K562 (cell line): ENCODE results near the gene KNOP1. TPM values are rescaled to one million over a fixed set of nuclear protein-coding genes. Genes with fewer than 3 reads are reported as not detected.
A peak's percentile ranks its signal among the peaks of the same experiment; 100 is the strongest.

Source experiments
- ATAC-seq: fragments of 200-7000 bp; cut with Tn5 transposase; 3 replicates; pipeline ENCODE4 v1.9.1; 2020; ENCODE audit warnings: moderate library complexity
- BruUV-seq: library from RNA; stranded (reverse); fragments of 400-500 nt; replicated peaks from 2 replicates; lab custom pipeline; 2021; lab: Mats Ljungman, UMichigan
- CTCF ChIA-PET: fragments of 300-600 bp; formaldehyde crosslinking; extraction: SDS; loops from one replicate; lab custom pipeline; 2021; ENCODE audit warnings: low intra/inter-chr PET ratio; lab: Yijun Ruan, JAX
- POLR2A ChIA-PET: fragments of 300-600, 350-650 bp; sonication (Branson Sonifier 250); formaldehyde crosslinking; extraction: SDS; loops from one replicate; lab custom pipeline; 2021; ENCODE audit warnings: antibody characterized with exemption, inconsistent platforms; lab: Yijun Ruan, JAX
- DNase-seq, 4 experiments: peaks; one replicate each; pipeline versions ENCODE4 v3.0.0 to v3.0.0-alpha.2; 2011 to 2018; ENCODE audit warnings: low spot score in 3 of 4, mixed read lengths in 3 of 4; ENCODE audit errors: extremely low read depth in 1 of 4
- FAIRE-seq: peaks from 2 replicates; lab custom pipeline; 2011; peaks lifted over from hg19 to GRCh38; lab: Jason Lieb, UNC
- H2AFZ ChIP-seq: 2 replicates; pipeline ENCODE4 v1.6.0; 2011; ENCODE audit warnings: low read depth, low read length, control low read depth, inconsistent platforms
- H3K27ac ChIP-seq: fragments of 200-600 bp; 3 replicates; pipeline ENCODE4 v1.8.0; 2011; ENCODE audit warnings: low read depth, mild to moderate bottlenecking, control low read depth, inconsistent platforms, low read length, moderate library complexity, mixed read lengths; ENCODE audit errors: extremely low read depth
- H3K27me3 ChIP-seq, 2 experiments: fragments of 300-600 bp in 1 of 2; 2 replicates in 1 of 2; 3 replicates in 1 of 2; pipeline versions ENCODE4 v1.6.0 to v1.8.0; 2011; ENCODE audit warnings: inconsistent platforms in 2 of 2, low read length in 2 of 2, mild to moderate bottlenecking in 1 of 2, mixed read lengths in 1 of 2, moderate library complexity in 1 of 2; ENCODE audit not compliant: control insufficient read depth in 2 of 2, insufficient read depth in 2 of 2
- H3K36me3 ChIP-seq: fragments of 300-600 bp; 3 replicates; pipeline ENCODE4 v1.8.0; 2011; ENCODE audit warnings: mild to moderate bottlenecking, low read length, inconsistent platforms; ENCODE audit not compliant: control insufficient read depth, insufficient read depth
- H3K4me1 ChIP-seq, 2 experiments: fragments of 200-600 bp in 1 of 2; replicated peaks in 1 of 2; 2 replicates in 1 of 2; 3 replicates in 1 of 2; pipeline versions ENCODE4 v1.5.1 to v1.8.0; 2011; ENCODE audit warnings: inconsistent platforms in 2 of 2, low read length in 2 of 2, mild to moderate bottlenecking in 1 of 2, mixed read lengths in 1 of 2, moderate library complexity in 1 of 2; ENCODE audit not compliant: control insufficient read depth in 2 of 2, insufficient read depth in 2 of 2
- H3K4me2 ChIP-seq: 2 replicates; pipeline ENCODE4 v1.6.1; 2011; ENCODE audit warnings: low read length, control low read depth, inconsistent platforms, mixed read lengths; ENCODE audit not compliant: insufficient read depth
- H3K4me3 ChIP-seq: fragments of 200-600 bp; sonication (generic), shearing (Covaris generic); 2 replicates; pipeline ENCODE4 v1.5.1; 2016; ENCODE audit warnings: control low read depth, inconsistent platforms
- H3K79me2 ChIP-seq: fragments of 200-600 bp; 3 replicates; pipeline ENCODE4 v1.8.0; 2011; ENCODE audit warnings: low read length, inconsistent platforms; ENCODE audit not compliant: control insufficient read depth, insufficient read depth
- H3K9ac ChIP-seq, 2 experiments: 2 replicates each; pipeline versions ENCODE4 v1.6.0 to v1.6.1; 2011; ENCODE audit warnings: low read depth in 2 of 2, low read length in 2 of 2, control low read depth in 1 of 2, inconsistent platforms in 1 of 2, mild to moderate bottlenecking in 1 of 2, mixed read lengths in 1 of 2; ENCODE audit not compliant: insufficient read depth in 1 of 2
- H3K9me1 ChIP-seq: one replicate; pipeline ENCODE4 v1.6.0; 2011; ENCODE audit warnings: inconsistent platforms, mild to moderate bottlenecking, low read length, moderate library complexity; ENCODE audit not compliant: control insufficient read depth, insufficient read depth
- H3K9me3 ChIP-seq: replicated peaks from 2 replicates; pipeline ENCODE4 v1.5.1; 2011; ENCODE audit warnings: low read depth, low read length, inconsistent platforms; ENCODE audit not compliant: control insufficient read depth, insufficient read depth
- H4K20me1 ChIP-seq: replicated peaks from 2 replicates; pipeline ENCODE4 v1.6.1; 2011; ENCODE audit warnings: low read length, inconsistent platforms, mixed read lengths; ENCODE audit not compliant: control insufficient read depth, insufficient read depth
- ARID4B ChIP-seq: sonication (generic); formaldehyde crosslinking; IDR thresholded peaks from 2 replicates; pipeline ENCODE4 v1.8.0; 2022; ENCODE audit warnings: mild to moderate bottlenecking, missing genetic modification reagents
- ASH1L ChIP-seq: fragments of 450-650 bp; IDR thresholded peaks from 2 replicates; pipeline ENCODE4 v1.6.1; 2018; ENCODE audit warnings: borderline replicate concordance, mild to moderate bottlenecking, low read depth; ENCODE audit not compliant: partially characterized antibody
- FOXK2 ChIP-seq, 2 experiments: fragments of 450-650 bp; IDR thresholded peaks in 1 of 2; conservative IDR thresholded peaks in 1 of 2; 2 replicates each; pipeline ENCODE4 v1.6.1; 2016; ENCODE audit warnings: low read depth in 2 of 2, mild to moderate bottlenecking in 1 of 2
- HDAC1 ChIP-seq, 2 experiments: fragments of 450-650 bp; IDR thresholded peaks; 2 replicates each; pipeline ENCODE4 v1.6.1; 2016 to 2017; ENCODE audit warnings: inconsistent platforms in 1 of 2, mild to moderate bottlenecking in 1 of 2, moderate library complexity in 1 of 2
- MED1 ChIP-seq: sonication (generic); formaldehyde crosslinking; IDR thresholded peaks from 2 replicates; pipeline ENCODE4 v1.8.1; 2023; ENCODE audit warnings: missing genetic modification reagents, borderline replicate concordance
- RBFOX2 ChIP-seq: fragments of 200-400 bp; formaldehyde crosslinking; IDR thresholded peaks from 2 replicates; pipeline ENCODE4 v1.6.1; 2017; ENCODE audit warnings: low read depth, mild to moderate bottlenecking, low read length, moderate library complexity
- SMARCB1 ChIP-seq: IDR thresholded peaks from 2 replicates; pipeline ENCODE4 v1.6.1; 2011; ENCODE audit warnings: improper control_type of control experiment, low read depth; ENCODE audit not compliant: insufficient read length
- TEAD1 ChIP-seq, 2 experiments: fragments of 450-650 bp in 1 of 2; sonication (generic) in 1 of 2; formaldehyde crosslinking; IDR thresholded peaks; 2 replicates each; pipeline versions ENCODE4 v1.4.0 to v1.8.0; 2020 to 2022; ENCODE audit warnings: mild to moderate bottlenecking in 2 of 2, missing genetic modification reagents in 1 of 2
- TRIM25 ChIP-seq: fragments of 450-650 bp; IDR thresholded peaks from 2 replicates; pipeline ENCODE4 v1.7.0; 2016; ENCODE audit warnings: borderline replicate concordance
- ZBTB9 ChIP-seq: fragments of 450-650 bp; formaldehyde crosslinking; IDR thresholded peaks from 2 replicates; pipeline ENCODE4 v1.4.0; 2020; ENCODE audit warnings: mild to moderate bottlenecking, moderate library complexity
- ZC3H11A ChIP-seq: IDR thresholded peaks from 2 replicates; pipeline ENCODE4 v1.6.1; 2012; ENCODE audit warnings: low read depth, low read length, improper control_type of control experiment
- WGBS: fragments of 100-300 bp; shearing (Covaris generic); methylation state at CpG from one replicate; pipeline ENCODE4 v1.1.6; 2016; ENCODE audit warnings: low coverage, mixed read lengths; ENCODE audit not compliant: insufficient coverage; ENCODE audit errors: missing lambda C conversion rate; 5-methylcytosine and 5-hydroxymethylcytosine counted together
- in situ Hi-C: fragments of 300-500 bp; cut with MboI; formaldehyde crosslinking; loops from 4 replicates; pipeline ENCODE4 v1.15.0; 2018; ENCODE audit warnings: inconsistent platforms, mixed read lengths
- intact Hi-C: fragments of 100-400 bp; cut with micrococcal nuclease; formaldehyde crosslinking; loops from 2 replicates; pipeline ENCODE4 v1.14.2; 2022
- polyA plus RNA-seq, 8 experiments: library from polyadenylated mRNA; depleted of rRNA in 4 of 8; stranded (reverse) in 5 of 8; unstranded in 3 of 8; fragments of >200 nt; fragmentation: Nextera tagmentation in 2 of 8; fragmentation: Illumina TruSeq in 1 of 8; extraction: Ambion mirVana in 2 of 8; extraction: Trizol in 1 of 8; gene quantifications; 2 replicates each; pipeline versions ENCODE4 v1.2.1 to v1.2.3, GENCODE V29; 2011 to 2014; ENCODE audit warnings: inconsistent platforms in 1 of 8, missing spikeins in 1 of 8
- total RNA-seq, 7 experiments: library from RNA; depleted of rRNA in 6 of 7; stranded (reverse); fragments of >200 nt in 6 of 7; fragmentation: Illumina TruSeq in 2 of 7; extraction: Trizol in 2 of 7; gene quantifications; 2 replicates each; pipeline versions ENCODE4 v1.2.1 to v1.2.3, GENCODE V29; 2011 to 2021; ENCODE audit warnings: low replicate concordance in 1 of 7

KNOP1 gene
- total and polyA plus RNA-seq, 9 of the 15 experiments (the other 6 are each of a cell fraction or from before 2014, with no cell fraction given): 22.4 to 57.6 (median 39.3) TPM

DNA sequence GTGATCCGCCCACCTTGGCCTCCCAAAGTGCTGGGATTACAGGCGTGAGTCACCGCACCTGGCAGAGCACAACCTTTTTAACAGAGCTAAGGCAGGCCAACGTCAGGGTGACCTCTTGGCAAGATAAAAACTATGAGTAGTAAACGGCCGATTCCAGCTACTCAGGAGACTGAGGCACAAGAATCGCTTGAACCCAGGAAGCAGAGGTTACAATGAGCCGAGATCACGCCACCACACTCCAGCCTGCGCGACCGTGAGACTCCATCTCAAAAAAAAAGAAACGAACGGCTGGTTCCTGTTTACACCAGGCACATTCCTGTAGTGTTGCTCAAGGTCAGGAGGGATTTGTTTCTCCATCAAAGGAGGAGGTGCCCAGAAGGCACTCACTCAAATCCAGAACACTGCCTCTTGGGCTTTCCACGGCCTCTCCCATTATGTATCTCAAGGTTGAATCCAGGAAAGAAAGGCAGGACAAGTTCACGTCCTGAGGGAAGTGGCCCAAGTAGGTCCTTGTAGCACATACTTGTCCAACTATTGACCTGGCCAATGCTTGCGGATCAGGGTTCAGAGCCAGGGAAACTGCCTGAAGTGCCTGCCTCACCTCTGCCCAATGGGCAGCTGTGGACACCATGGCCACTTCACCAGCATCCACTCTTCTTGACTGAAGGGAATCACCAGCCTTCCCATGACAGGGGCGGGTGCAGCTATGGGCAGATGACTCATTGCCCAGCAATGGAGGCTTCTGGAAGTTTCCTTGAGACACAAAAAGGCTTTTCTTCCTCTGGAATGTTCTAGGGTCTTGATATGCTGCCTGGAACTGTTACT is 13.5 kb downstream of the KNOP1 start (continued):
- TF ChIP-seq ASH1L: no peak
- TF ChIP-seq FOXK2 (conservative IDR thresholded peaks at IDR 0.05 in 1 of 2, IDR thresholded peaks at IDR 0.05 in 1 of 2; ENCODE audit: low read depth in 2 of 2): no peak
- no peak for TF ChIP-seq SMARCB1
- TF ChIP-seq HDAC1 (IDR thresholded peaks at IDR 0.05): no peak
- no peak for TF ChIP-seq TRIM25
- TF ChIP-seq RBFOX2: no peak
- TF ChIP-seq, all 486 proteins: peak for 0

DNA sequence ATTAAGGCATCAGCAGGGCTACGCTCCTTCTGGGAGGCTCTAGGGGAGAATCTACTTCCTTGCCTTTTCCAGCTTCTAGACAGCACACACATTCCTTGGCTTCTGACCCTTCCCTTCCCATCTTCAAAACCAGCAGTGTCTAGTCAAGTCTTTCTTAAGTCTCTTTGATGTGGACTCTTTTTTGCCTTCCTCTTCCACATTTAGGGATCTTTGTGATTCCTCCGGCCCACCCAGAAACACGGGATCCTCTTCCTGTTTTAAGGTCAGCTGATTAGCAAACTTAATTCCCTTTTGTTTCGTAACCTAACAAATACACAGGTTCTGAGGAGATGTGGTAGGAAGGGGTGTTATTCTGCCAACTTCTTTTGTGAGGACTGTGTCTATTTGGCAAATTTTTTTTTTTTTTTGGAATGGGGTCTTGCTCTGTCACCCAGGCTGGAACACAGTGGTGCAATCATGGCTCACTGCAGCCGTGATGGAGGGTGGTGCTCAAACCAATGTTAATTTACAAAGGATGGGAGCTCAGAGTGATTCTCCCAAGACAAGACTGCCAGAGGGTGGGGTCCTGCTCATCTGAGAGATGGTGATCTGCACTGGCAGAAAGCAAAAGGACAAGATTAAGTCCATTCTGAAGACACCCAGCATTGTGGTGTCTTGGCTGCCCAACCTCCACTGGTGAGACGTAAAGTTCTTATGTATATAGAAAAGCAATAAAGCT is 14.7 kb downstream of the KNOP1 start:
- intact Hi-C loops: no loop called here
- H3K9ac ChIP-seq: no peak overlapping the region
- 92% methylated on average over 6 of the region's 6 CpGs for WGBS
- H2AFZ ChIP-seq: no peak overlapping the region
- H3K4me2 ChIP-seq: no peak overlapping the region
- H3K9me3 ChIP-seq: no peaks in the 10 kb centered on the region
- no peak for ATAC-seq
- peak; percentile 19 for FAIRE-seq
- H3K4me1 ChIP-seq: peaks cover 4 to 11% of the 10 kb centered on the region in 2 experiments; a peak in 4 of 5 replicates
- POLR2A ChIA-PET: interaction anchor here (0.5 to 1.3 kb wide), 2 partner anchors 9 to 217 kb away, joined by 3 read pairs; no protein-coding TSS in a partner anchor
- no peak for DNase-seq
- H3K36me3 ChIP-seq: peaks cover 89% of the 10 kb centered on the region
- no peak overlapping the region for H3K27ac ChIP-seq
- CTCF ChIA-PET: no interaction called here
- peaks cover 5% of the 10 kb centered on the region for H3K79me2 ChIP-seq
- no peak overlapping the region for H3K4me3 ChIP-seq
- H3K9me1 ChIP-seq: no peaks in the 10 kb centered on the region
- BruUV-seq: TSS peak; percentile 20
- in situ Hi-C loops: no loop called here
- H4K20me1 ChIP-seq: peaks cover 14% of the 10 kb centered on the region
- H3K27me3 ChIP-seq: no peaks in the 10 kb centered on the region
- no peak for TF ChIP-seq ARID4B
- TF ChIP-seq ZBTB9 (CRISPR knock-in tag): no peak
- TF ChIP-seq MED1: no peak
- TF ChIP-seq TEAD1 (CRISPR knock-in tag; IDR thresholded peaks at IDR 0.05): no peak
- TF ChIP-seq ZC3H11A: no peak
